H9 (cell line): ENCODE data around the gene CDO1. TPM values are rescaled to one million over a fixed set of nuclear protein-coding genes. Genes with fewer than 3 reads are reported as not detected.

ENCODE experiments used
- DNase-seq: peaks from one replicate; pipeline ENCODE4 v3.0.0-alpha.2; 2017
- H2AFZ ChIP-seq: one replicate; pipeline ENCODE4 v1.6.1; 2013; ENCODE audit warnings: mild to moderate bottlenecking, low read length, control low read depth, moderate library complexity
- H2AK5ac ChIP-seq: 2 replicates; pipeline ENCODE4 v1.6.1; 2013; ENCODE audit warnings: low read length, control low read depth, mixed read lengths; ENCODE audit not compliant: insufficient read length
- H2BK120ac ChIP-seq: one replicate; pipeline ENCODE4 v1.6.1; 2013; ENCODE audit warnings: low read depth, mild to moderate bottlenecking, low read length, control low read depth, inconsistent platforms; ENCODE audit not compliant: poor library complexity, severe bottlenecking
- H2BK12ac ChIP-seq: 2 replicates; pipeline ENCODE4 v1.6.1; 2013; ENCODE audit warnings: low read length, control low read depth, mixed read lengths, low read depth; ENCODE audit not compliant: insufficient read length
- H2BK15ac ChIP-seq: 2 replicates; pipeline ENCODE4 v1.6.1; 2013; ENCODE audit warnings: low read depth, low read length, control low read depth
- H2BK20ac ChIP-seq: one replicate; pipeline ENCODE4 v1.6.1; 2013; ENCODE audit warnings: low read depth, mild to moderate bottlenecking, low read length, control low read depth, inconsistent platforms; ENCODE audit not compliant: poor library complexity, severe bottlenecking
- H2BK5ac ChIP-seq: 2 replicates; pipeline ENCODE4 v1.6.1; 2013; ENCODE audit warnings: low read length, control low read depth, mixed read lengths; ENCODE audit not compliant: insufficient read length
- H3K14ac ChIP-seq: 2 replicates; pipeline ENCODE4 v1.6.1; 2013; ENCODE audit warnings: low read length, control low read depth; ENCODE audit not compliant: insufficient read depth
- H3K18ac ChIP-seq: 2 replicates; pipeline ENCODE4 v1.6.1; 2013; ENCODE audit warnings: low read depth, mild to moderate bottlenecking, mixed read lengths, low read length, control low read depth; ENCODE audit not compliant: insufficient read length
- H3K23ac ChIP-seq: 2 replicates; pipeline ENCODE4 v1.6.1; 2013; ENCODE audit warnings: low read length, control low read depth, mixed read lengths, low read depth; ENCODE audit not compliant: insufficient read length
- H3K23me2 ChIP-seq: 2 replicates; pipeline ENCODE4 v1.6.1; 2013; ENCODE audit warnings: low read depth, mild to moderate bottlenecking, mixed read lengths, low read length, control low read depth; ENCODE audit not compliant: insufficient read length, poor library complexity, severe bottlenecking
- H3K27ac ChIP-seq: 2 replicates; pipeline ENCODE4 v1.5.1; 2013; ENCODE audit warnings: low read length, control low read depth, mixed read lengths, low read depth; ENCODE audit not compliant: insufficient read length
- H3K27me3 ChIP-seq: 2 replicates; pipeline ENCODE4 v1.6.1; 2013; ENCODE audit warnings: low read length, control low read depth, inconsistent platforms; ENCODE audit not compliant: insufficient read depth
- H3K4ac ChIP-seq: 2 replicates; pipeline ENCODE4 v1.6.1; 2013; ENCODE audit warnings: low read depth, mild to moderate bottlenecking, control low read depth, inconsistent platforms, low read length, moderate library complexity
- H3K4me1 ChIP-seq: 2 replicates; pipeline ENCODE4 v1.6.1; 2013; ENCODE audit warnings: low read length, control low read depth, inconsistent platforms; ENCODE audit not compliant: insufficient read depth
- H3K4me2 ChIP-seq: 2 replicates; pipeline ENCODE4 v1.6.1; 2013; ENCODE audit warnings: low read length, control low read depth, mixed read lengths; ENCODE audit not compliant: insufficient read length, insufficient read depth
- H3K56ac ChIP-seq: 2 replicates; pipeline ENCODE4 v1.6.1; 2013; ENCODE audit warnings: low read depth, mild to moderate bottlenecking, mixed read lengths, low read length, control low read depth; ENCODE audit not compliant: insufficient read length
- H3K79me1 ChIP-seq: 2 replicates; pipeline ENCODE4 v1.6.1; 2013; ENCODE audit warnings: low read depth, mild to moderate bottlenecking, moderate library complexity, low read length, control low read depth, inconsistent platforms; ENCODE audit not compliant: insufficient read depth, poor library complexity, severe bottlenecking
- H3K79me2 ChIP-seq: 2 replicates; pipeline ENCODE4 v1.6.1; 2013; ENCODE audit warnings: low read length, control low read depth, inconsistent platforms; ENCODE audit not compliant: insufficient read depth
- H3K9ac ChIP-seq: 2 replicates; pipeline ENCODE4 v1.6.1; 2013; ENCODE audit warnings: low read length, control low read depth, mixed read lengths; ENCODE audit not compliant: insufficient read length; ENCODE audit errors: extremely low read depth
- H3K9me3 ChIP-seq: one replicate; pipeline ENCODE4 v1.6.1; 2013; ENCODE audit warnings: low read depth, low read length, inconsistent platforms; ENCODE audit not compliant: control insufficient read depth
- H3T11ph ChIP-seq: one replicate; pipeline ENCODE4 v1.6.1; 2013; ENCODE audit warnings: mild to moderate bottlenecking, low read length, control low read depth, inconsistent platforms
- H4K20me1 ChIP-seq: one replicate; pipeline ENCODE4 v1.6.1; 2013; ENCODE audit not compliant: control insufficient read depth, insufficient read length, insufficient read depth
- H4K5ac ChIP-seq: 2 replicates; pipeline ENCODE4 v1.6.1; 2013; ENCODE audit warnings: low read depth, mild to moderate bottlenecking, mixed read lengths, low read length, control low read depth; ENCODE audit not compliant: insufficient read length
- H4K8ac ChIP-seq: replicated peaks from 2 replicates; pipeline ENCODE4 v1.6.1; 2013; ENCODE audit warnings: low read length, control low read depth, mixed read lengths, low read depth; ENCODE audit not compliant: insufficient read length
- H4K91ac ChIP-seq: 2 replicates; pipeline ENCODE4 v1.6.1; 2013; ENCODE audit warnings: low read depth, mild to moderate bottlenecking, moderate library complexity, mixed read lengths, low read length, control low read depth; ENCODE audit not compliant: insufficient read length
- H3K27ac Mint-ChIP-seq, 3 experiments: 2 replicates in 2 of 3; 3 replicates in 1 of 3; pipeline ENCODE4 v1.8.0; 2020 to 2021; ENCODE audit warnings: mixed read lengths in 3 of 3, mild to moderate bottlenecking in 1 of 3, moderate library complexity in 1 of 3
- H3K27me3 Mint-ChIP-seq: 2 replicates; pipeline ENCODE4 v1.8.0; 2021; ENCODE audit warnings: low read depth, mild to moderate bottlenecking, moderate library complexity, mixed read lengths
- H3K36me3 Mint-ChIP-seq, 3 experiments: 2 replicates in 2 of 3; 3 replicates in 1 of 3; pipeline ENCODE4 v1.8.0; 2020 to 2021; ENCODE audit warnings: low read depth in 3 of 3, mixed read lengths in 3 of 3; ENCODE audit not compliant: insufficient read depth in 1 of 3
- H3K4me1 Mint-ChIP-seq, 2 experiments: 2 replicates each; pipeline ENCODE4 v1.8.0; 2020; ENCODE audit warnings: mixed read lengths in 2 of 2
- H3K4me3 Mint-ChIP-seq, 2 experiments: 2 replicates in 1 of 2; 3 replicates in 1 of 2; pipeline ENCODE4 v1.8.0; 2020 to 2021; ENCODE audit warnings: mild to moderate bottlenecking in 2 of 2, mixed read lengths in 2 of 2, moderate library complexity in 1 of 2
- H3K9me3 Mint-ChIP-seq, 2 experiments: 2 replicates in 1 of 2; 3 replicates in 1 of 2; pipeline ENCODE4 v1.8.0; 2020; ENCODE audit warnings: mild to moderate bottlenecking in 2 of 2, mixed read lengths in 2 of 2, moderate library complexity in 1 of 2
- CTCF ChIP-seq: fragments of 200-600 bp; sonication (generic); conservative IDR thresholded peaks from 3 replicates; pipeline ENCODE4 v1.8.0; 2021; ENCODE audit warnings: antibody characterized with exemption, mild to moderate bottlenecking
- total RNA-seq: library from RNA; stranded (reverse); gene quantifications from 2 replicates; pipeline ENCODE4 v1.2.1, GENCODE V29; 2021

The CDO1 gene
- total RNA-seq, 1 experiment from 2014 or later, result 11.2 TPM

- H4K8ac ChIP-seq, result no peak overlapping the region
- no peaks in the 10 kb centered on the region for H4K20me1 ChIP-seq
- no peak for TF ChIP-seq CTCF
- H3K27ac Mint-ChIP-seq, result no peak overlapping the region
- no peak overlapping the region for H2AFZ ChIP-seq
- no peak overlapping the region for H2BK20ac ChIP-seq
- no peak overlapping the region for H3K9ac ChIP-seq
- no peak overlapping the region for H2BK15ac ChIP-seq
- H4K91ac ChIP-seq, result no peak overlapping the region
- H3K79me1 ChIP-seq, result peaks cover 3% of the 10 kb centered on the region
- H3K9me3 Mint-ChIP-seq, result peaks cover 0 to 2% of the 10 kb centered on the region in 2 experiments; a peak in 2 of 5 replicates
- H3K18ac ChIP-seq, result no peak overlapping the region
- no peak overlapping the region for H3K4me3 Mint-ChIP-seq
- H3T11ph ChIP-seq, result no peak overlapping the region
- no peak overlapping the region for H2BK120ac ChIP-seq
- H3K9me3 ChIP-seq, result no peaks in the 10 kb centered on the region
- H2BK5ac ChIP-seq, result no peak overlapping the region
- peaks cover 0 to 9% (median 0%) of the 10 kb centered on the region in 3 experiments; a peak in 3 of 7 replicates for H3K36me3 Mint-ChIP-seq
- no peak overlapping the region for H3K14ac ChIP-seq
- H3K4me1 Mint-ChIP-seq, result peaks cover 25 to 34% of the 10 kb centered on the region in 2 experiments
- H3K4ac ChIP-seq, result no peak overlapping the region
- peaks cover 2% of the 10 kb centered on the region; the same call in 1 of the 2 replicates for H3K79me2 ChIP-seq
- H3K4me2 ChIP-seq, result no peak overlapping the region
- no peaks in the 10 kb centered on the region for H3K27me3 ChIP-seq
- H3K4me1 ChIP-seq, result 0 out of 2 replicates have a peak, but pooled peaks cover under 1% of the 10 kb centered on the region
- H4K5ac ChIP-seq, result no peak overlapping the region
- no peak overlapping the region for H3K23ac ChIP-seq
- no peak for DNase-seq
- no peak overlapping the region for H3K27ac ChIP-seq
- H3K23me2 ChIP-seq, result no peaks in the 10 kb centered on the region
- H2AK5ac ChIP-seq, result no peak overlapping the region
- no peaks in the 10 kb centered on the region for H3K27me3 Mint-ChIP-seq
- no peak overlapping the region for H2BK12ac ChIP-seq
- no peak overlapping the region for H3K56ac ChIP-seq
Observed at GRCh38 chr5:115859378-115859777, 42.9 kb upstream of the CDO1 start.
